ENCODE data around the gene ARL16. TPM values are rescaled to one million over a fixed set of nuclear protein-coding genes. Genes with fewer than 3 reads are reported as not detected.

Gene ARL16
- total and polyA plus RNA-seq, 2 of the 8 experiments (the other 6 are each of a cell fraction or from before 2014, with no cell fraction given) = 37.0 to 60.8 TPM

- TF ChIP-seq, protein P1, sequence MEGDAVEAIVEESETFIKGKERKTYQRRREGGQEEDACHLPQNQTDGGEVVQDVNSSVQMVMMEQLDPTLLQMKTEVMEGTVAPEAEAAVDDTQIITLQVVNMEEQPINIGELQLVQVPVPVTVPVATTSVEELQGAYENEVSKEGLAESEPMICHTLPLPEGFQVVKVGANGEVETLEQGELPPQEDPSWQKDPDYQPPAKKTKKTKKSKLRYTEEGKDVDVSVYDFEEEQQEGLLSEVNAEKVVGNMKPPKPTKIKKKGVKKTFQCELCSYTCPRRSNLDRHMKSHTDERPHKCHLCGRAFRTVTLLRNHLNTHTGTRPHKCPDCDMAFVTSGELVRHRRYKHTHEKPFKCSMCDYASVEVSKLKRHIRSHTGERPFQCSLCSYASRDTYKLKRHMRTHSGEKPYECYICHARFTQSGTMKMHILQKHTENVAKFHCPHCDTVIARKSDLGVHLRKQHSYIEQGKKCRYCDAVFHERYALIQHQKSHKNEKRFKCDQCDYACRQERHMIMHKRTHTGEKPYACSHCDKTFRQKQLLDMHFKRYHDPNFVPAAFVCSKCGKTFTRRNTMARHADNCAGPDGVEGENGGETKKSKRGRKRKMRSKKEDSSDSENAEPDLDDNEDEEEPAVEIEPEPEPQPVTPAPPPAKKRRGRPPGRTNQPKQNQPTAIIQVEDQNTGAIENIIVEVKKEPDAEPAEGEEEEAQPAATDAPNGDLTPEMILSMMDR (IDR thresholded peaks at IDR 0.05; ENCODE audit: control extremely low read depth in 1 of 3, insufficient read depth in 1 of 3, low read depth in 1 of 3, low read length in 3 of 3) = no peak
- TF ChIP-seq, protein P2, sequence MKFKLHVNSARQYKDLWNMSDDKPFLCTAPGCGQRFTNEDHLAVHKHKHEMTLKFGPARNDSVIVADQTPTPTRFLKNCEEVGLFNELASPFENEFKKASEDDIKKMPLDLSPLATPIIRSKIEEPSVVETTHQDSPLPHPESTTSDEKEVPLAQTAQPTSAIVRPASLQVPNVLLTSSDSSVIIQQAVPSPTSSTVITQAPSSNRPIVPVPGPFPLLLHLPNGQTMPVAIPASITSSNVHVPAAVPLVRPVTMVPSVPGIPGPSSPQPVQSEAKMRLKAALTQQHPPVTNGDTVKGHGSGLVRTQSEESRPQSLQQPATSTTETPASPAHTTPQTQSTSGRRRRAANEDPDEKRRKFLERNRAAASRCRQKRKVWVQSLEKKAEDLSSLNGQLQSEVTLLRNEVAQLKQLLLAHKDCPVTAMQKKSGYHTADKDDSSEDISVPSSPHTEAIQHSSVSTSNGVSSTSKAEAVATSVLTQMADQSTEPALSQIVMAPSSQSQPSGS (IDR thresholded peaks at IDR 0.05; ENCODE audit: low read length) = no peak
- TF ChIP-seq, protein P3, sequence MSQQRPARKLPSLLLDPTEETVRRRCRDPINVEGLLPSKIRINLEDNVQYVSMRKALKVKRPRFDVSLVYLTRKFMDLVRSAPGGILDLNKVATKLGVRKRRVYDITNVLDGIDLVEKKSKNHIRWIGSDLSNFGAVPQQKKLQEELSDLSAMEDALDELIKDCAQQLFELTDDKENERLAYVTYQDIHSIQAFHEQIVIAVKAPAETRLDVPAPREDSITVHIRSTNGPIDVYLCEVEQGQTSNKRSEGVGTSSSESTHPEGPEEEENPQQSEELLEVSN (IDR thresholded peaks at IDR 0.05) = peak; percentile 45; the same call in 1 of the 2 replicates
- no peak for TF ChIP-seq CEBPB (IDR thresholded peaks at IDR 0.05; ENCODE audit: low read depth, low read length)
Observed at GRCh38 chr17:81711814-81712467, 28.3 kb upstream of the ARL16 start, which contains the start of gene SLC25A10 (continued).
